22Rv1 (cell line): ENCODE measurements around the gene ENOX2.

Experiments used
- CTCF ChIP-seq: fragments of 450-650 bp; IDR thresholded peaks from 2 replicates; pipeline ENCODE4 v1.5.1; 2017; ENCODE audit warnings: mild to moderate bottlenecking
- ZFX ChIP-seq: fragments of 450-650 bp; IDR thresholded peaks from 2 replicates; pipeline ENCODE4 v1.6.1; 2017; ENCODE audit warnings: antibody characterized with exemption, borderline replicate concordance

- TF ChIP-seq CTCF (no peak), ZFX (no peak)
Observed at GRCh38 chrX:130672214-130672613, 230.8 kb downstream of the ENOX2 start.
